ENCODE results near the gene MED16.
"Not testable (repeated sequence)": the region's sequence is repeated elsewhere in the genome, so short reads cannot be mapped to it uniquely, and the experiment has no call there.

The MED16 gene

DNA sequence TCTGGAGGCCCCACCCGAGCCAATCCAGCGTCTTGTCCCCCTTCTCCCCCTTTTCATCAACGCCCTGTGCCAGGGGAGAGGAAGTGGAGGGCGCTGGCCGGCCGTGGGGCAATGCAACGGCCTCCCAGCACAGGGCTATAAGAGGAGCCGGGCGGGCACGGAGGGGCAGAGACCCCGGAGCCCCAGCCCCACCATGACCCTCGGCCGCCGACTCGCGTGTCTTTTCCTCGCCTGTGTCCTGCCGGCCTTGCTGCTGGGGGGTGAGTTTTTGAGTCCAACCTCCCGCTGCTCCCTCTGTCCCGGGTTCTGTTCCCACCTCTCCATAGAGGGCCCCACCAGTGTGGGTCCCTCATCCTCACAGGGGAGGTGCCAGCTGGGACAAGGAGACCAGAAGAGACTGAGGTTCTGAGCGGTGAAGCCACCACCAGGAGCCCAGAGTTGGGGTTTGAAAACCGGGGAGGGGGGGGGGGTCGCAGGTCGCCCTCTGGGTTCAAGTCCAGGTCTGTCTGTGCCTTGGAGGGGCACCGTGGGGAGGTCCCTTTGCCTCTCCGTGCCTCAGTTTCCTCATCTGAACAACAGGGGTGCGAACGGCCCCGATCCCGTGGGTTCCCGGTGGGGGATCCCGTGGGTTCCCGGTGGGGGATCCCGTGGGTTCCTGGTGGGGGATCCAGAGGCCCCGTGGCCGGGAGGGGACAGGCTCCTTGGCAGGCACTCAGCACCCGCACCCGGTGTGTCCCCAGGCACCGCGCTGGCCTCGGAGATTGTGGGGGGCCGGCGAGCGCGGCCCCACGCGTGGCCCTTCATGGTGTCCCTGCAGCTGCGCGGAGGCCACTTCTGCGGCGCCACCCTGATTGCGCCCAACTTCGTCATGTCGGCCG is 40.6 kb downstream of the MED16 start, which contains the start of gene ELANE:
ELANE (plus strand) TSS at position 168 of the 878 bp plus-strand sequence; CDS start at position 194, 26 bp downstream.
- no peak for DNase-seq (ENCODE audit: low read depth)

DNA sequence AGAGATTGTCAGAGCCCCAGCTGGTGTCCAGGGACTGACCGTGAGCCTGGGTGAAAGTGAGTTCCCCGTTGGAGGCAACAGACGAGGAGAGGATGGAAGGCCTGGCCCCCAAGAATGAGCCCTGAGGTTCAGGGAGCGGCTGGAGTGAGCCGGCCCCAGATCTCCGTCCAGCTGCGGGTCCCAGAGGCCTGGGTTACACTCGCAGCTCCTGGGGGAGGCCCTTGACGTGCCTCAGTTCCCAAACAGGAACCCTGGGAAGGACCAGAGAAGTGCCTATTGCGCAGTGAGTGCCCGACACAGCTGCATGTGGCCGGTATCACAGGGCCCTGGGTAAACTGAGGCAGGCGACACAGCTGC is 42.0 kb downstream of the MED16 start:
- DNase-seq (ENCODE audit: low read depth), result no peak

DNA sequence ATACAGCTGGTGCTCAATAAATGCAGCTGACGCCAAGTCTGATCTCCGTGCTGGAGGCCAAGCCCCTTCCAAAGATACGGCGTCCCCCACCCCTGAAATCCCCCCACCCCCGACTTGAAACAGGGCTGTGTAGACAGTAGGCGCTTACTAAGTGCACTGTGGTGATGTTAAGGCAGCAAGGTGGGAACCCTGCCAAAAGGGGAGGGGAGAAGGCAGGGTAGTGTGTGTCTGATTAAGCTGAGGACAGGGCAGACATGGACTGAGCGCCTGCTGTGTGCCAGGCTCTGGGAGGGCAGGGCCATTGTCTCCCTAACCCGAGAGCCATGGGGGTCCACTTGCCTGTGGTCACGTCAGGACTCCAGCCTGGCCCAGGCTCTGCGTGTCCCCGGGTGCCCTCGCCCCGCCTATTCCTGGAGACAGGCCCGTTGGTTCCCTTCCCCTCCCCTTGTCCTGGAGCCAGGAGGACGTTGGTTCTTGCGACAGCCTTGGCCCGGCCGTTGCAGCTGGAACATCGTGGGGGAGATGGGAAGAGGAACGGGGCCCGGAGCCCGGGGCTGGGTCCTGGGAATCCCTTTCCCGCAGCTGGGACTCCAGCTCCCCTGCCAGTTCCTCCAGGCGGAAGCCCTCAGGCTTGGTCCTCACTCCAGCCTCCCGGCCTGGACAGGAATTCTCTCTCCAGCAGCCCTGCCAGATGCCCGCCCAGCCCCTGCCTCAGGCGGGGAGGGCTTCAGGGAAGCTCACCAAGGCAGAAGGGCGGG is 42.6 kb downstream of the MED16 start:
- peak; percentile 63 for DNase-seq (ENCODE audit: low read depth)

GRCh38 chr19:849195-849594 is 43.8 kb downstream of the MED16 start:
- not testable (repeated sequence) for DNase-seq (ENCODE audit: low read depth)

DNA sequence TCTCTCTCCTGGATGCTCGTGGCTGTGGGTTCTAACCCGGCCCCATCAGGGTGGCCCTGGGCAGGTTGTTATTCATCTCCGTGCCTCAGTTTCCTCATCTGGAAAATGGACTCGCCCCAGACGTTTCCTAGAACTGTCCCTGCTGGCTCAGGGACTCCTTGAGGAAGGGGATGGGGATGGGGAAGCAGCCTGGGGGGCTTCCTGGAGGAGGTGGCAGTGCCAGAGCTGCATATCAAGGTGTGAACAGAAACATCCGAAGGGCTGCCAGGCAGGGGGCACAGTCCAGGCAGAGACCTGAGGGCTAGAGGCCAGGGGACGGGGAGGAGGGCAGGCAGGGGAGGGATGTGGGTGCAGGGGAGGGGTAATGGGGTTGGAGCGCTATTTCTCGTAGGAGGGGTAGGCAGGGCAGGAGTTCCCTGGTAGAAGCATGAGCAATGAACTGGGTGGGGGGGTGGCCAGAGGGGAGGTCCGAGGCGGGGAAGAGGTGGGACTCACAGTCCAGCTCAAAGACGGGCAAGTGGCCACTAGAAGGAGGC is 44.5 kb downstream of the MED16 start:
- no peak for DNase-seq (ENCODE audit: low read depth)

GRCh38 chr19:845707-846521 is 47.1 kb downstream of the MED16 start:
- DNase-seq (ENCODE audit: low read depth), result no peak

GRCh38 chr19:844546-844971 is 48.4 kb downstream of the MED16 start:
- no peak for DNase-seq (ENCODE audit: low read depth)

DNA sequence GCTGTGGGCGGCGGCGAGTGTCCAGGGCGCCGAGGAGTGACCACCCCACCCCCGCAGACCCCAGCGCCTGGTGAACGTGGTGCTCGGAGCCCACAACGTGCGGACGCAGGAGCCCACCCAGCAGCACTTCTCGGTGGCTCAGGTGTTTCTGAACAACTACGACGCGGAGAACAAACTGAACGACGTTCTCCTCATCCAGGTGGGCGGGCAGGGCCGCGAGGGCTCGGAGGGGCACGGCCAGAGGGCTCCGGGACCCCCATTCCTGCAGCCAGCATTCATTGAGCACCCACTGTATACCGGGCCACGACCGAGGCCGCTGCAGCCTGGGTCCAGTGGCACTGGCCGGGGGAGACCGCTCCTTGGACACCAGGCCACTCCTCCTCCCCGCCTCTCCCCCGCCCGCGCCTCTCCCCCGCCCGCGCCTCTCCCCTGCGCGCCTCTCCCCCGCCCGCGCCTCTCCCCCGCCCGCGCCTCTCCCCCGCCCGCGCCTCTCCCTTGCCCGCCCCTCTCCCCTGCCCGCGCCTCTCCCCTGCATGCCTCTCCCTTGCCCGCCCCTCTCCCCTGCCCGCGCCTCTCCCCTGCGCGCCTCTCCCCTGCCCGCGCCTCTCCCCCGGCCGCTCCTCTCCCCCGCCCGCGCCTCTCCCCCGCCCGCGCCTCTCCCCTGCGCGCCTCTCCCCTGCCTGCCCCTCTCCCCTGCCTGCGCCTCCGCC is 49.0 kb downstream of the MED16 start:
- no peak for DNase-seq (ENCODE audit: low read depth)

DNA sequence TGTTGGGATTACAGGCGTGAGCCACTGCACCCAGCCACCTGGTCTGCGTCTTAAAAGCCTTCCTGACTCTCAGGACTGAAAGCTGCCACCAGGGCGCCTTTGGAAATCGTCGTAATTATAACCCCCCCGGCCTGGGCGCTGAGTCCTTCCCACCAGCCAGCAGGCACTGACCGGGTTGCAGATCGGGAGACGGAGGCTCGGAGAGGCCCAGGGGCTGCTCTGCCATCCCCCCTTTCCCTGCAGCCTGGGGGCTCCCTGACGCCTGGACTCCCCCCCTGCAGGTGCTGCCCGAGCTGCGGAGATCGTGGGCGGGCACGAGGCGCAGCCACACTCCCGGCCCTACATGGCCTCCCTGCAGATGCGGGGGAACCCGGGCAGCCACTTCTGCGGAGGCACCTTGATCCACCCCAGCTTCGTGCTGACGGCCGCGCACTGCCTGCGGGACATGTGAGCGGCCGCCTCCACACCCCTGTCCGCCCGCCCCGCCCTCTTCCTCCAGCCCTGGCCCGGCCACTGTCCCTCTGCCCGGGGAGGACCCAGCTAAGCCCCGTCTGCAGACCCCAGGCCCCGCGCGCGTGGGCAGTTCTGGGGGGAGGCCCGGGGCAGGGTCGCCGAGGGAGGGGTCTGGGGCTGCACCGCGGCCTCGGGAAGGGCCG is 49.7 kb downstream of the MED16 start:
- no peak for DNase-seq (ENCODE audit: low read depth)

GRCh38 chr19:842802-843179 is 50.2 kb downstream of the MED16 start:
- DNase-seq (ENCODE audit: low read depth), result not testable (repeated sequence)

DNA sequence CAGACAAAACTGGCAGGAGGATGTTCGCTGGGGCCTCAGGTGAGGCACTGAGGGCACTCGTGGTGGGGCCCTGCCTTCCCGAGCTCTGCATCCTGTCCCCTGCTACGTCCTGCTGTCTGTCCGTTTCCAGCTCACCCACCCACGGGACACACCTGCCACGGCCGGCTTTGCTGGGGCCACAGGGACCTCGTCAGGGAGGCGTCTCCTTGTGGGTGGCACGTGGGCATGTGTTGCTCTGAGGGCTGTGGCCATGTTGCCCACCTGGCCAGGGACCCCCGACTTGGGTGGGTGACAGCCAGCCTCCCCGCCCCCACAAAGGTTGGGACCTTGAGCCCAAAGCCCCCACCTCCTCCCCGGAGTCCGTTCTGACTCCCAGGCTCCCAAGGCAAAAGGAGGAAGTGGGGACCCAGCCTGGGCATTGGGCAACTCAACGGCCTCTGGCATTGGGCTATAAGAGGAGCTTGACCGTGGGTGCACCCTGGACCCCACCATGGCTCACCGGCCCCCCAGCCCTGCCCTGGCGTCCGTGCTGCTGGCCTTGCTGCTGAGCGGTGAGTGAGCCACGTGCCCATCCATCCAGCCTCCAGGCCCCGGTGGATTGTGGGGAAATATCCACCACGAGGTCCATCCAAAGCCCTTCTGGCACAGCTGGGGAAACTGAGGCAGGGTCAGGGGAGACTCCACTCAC is 52.3 kb downstream of the MED16 start, which contains the start of gene PRTN3:
PRTN3 (plus strand) TSS at position 481 of the 688 bp plus-strand sequence; CDS start at position 491, 10 bp downstream.
- DNase-seq (ENCODE audit: low read depth), result no peak

DNA sequence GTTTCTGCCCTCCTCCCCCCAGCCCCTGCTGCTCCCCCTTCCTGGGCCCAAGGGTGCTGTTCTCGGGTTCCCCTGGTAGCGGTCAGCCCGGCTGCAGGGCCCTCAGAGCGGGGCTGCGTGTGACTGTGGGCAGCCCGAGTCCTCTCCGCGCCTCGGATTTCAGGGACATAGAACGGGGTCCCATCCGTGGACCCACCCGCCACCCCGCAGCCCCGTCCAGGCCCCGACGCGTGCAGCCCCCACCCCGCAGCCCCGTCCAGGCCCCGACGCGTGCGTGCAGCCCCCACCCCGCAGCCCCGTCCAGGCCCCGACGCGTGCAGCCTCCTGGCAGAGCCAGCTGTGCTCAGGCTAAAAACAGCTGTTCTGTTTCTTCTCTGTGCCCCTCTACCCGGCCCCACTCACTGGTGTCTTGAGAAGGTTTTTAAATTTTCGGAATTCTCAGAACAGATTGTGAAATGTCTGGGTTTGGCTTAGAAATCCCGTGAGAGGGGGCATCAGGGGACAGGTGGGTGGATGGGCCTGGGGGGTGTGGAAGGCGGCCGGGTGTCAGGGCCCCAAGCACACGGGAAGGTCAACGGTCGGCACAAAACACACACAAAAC is 57.7 kb downstream of the MED16 start:
- DNase-seq (ENCODE audit: low read depth), result no peak

GRCh38 chr19:834216-834615 is 58.8 kb downstream of the MED16 start:
- DNase-seq (ENCODE audit: low read depth), result no peak

DNA sequence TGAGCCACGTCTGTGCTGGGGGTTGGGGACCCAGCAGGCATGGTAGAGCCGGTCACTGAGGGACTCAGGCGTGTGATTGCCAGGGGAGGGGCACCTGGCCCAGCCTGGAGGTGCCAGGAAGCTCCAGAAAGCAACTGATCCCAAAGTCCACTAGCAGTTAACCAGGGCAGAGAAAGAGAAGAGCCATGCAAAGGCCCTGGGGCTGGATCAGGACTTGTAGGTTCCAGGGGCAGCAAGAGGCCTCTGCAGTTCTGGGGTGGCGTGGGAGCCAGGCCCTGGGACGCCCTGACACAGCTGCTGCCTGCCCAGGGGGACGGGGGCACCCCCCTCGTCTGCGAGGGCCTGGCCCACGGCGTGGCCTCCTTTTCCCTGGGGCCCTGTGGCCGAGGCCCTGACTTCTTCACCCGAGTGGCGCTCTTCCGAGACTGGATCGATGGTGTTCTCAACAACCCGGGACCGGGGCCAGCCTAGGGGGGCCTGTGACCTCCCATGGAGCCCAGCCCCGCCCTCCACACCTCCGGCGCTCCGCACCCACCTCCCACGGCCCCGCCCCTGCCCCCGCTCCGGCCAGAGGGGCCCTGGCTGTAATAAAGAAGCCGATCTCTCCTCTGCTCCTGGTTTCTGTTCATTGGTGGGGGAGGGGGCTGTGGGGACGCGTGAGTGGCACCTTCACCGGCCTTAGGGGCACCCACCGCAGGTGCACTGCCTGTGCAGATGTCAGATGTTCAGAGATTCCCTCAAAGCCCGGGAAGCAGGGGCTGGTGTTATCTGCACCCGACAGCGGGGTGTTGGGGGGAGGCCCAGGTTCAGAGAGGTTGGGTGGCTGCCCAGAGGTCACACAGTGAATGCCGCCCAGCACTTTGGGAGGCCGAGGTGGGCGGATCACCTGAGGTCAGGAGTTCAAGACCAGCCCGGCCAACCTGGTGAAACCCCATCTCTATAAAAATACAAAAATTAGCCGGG is 61.3 kb downstream of the MED16 start:
- DNase-seq (ENCODE audit: low read depth), result no peak

- DNase-seq (ENCODE audit: low read depth), result no peak
Observed at GRCh38 chr19:829129-829758, 63.7 kb downstream of the MED16 start.

DNA sequence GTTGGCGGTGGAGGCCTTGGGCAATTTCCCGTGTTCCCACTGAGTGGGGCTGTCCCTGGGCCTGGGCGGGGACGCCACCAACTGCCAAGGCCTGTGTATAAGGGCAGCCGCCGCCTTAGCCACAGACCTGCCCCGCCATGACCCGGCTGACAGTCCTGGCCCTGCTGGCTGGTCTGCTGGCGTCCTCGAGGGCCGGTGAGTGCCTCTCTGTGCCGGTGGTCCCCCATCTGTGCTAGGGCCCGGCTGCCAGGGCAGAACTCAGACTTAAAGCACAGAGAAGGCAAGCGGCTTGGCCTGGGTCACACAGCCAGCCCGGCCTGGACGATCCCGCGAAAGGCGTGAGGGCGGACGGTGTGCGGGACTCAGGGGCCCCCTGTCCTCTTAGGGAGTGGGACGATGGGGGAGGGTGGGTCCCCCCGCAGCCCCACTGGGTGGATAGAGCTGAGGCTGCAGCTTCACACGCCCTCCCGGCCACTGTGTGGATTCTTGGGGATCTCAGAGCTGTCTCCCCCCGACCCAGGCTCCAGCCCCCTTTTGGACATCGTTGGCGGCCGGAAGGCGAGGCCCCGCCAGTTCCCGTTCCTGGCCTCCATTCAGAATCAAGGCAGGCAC is 65.2 kb downstream of the MED16 start, which contains the start of gene AZU1:
AZU1 (plus strand) TSS at position 128 of the 612 bp plus-strand sequence; CDS start at position 138, 10 bp downstream.
- DNase-seq (ENCODE audit: low read depth), result no peak

DNA sequence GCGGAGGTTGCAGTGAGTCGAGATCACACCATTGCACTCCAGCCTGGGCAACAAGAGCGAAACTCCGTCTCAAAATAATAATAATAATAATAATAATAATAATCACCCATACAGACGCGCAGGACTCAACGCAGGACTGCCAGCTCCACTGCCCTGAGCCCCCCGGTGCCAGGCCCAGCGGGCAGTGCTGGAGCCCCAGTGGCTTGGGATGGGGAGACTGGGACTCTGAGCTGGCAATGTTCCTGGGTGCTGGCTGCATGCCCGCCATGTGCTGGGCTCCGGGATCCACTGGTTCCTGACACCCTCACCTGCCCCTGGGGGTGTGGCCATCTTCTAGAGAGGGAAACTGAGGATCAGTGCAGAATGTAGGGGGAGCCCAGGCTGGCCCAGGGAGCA is 65.7 kb downstream of the MED16 start:
- DNase-seq (ENCODE audit: low read depth), result no peak
